BE2C (cell line): ENCODE data around the gene CFAP46.
A peak's percentile ranks its signal among the peaks of the same experiment; 100 is the strongest.
"Not testable (repeated sequence)": the region's sequence is repeated elsewhere in the genome, so short reads cannot be mapped to it uniquely, and the experiment has no call there.

Source experiments
- DNase-seq: peaks from one replicate; pipeline ENCODE4 v3.0.0-alpha.2; 2020
- H3K27me3 ChIP-seq: fragments of 250-450 bp; sonication (Bioruptor Pico); 2 replicates; pipeline ENCODE4 v1.5.1; 2020; ENCODE audit warnings: mild to moderate bottlenecking
- H3K36me3 ChIP-seq: fragments of 250-450 bp; sonication (Bioruptor Pico); 2 replicates; pipeline ENCODE4 v1.5.1; 2020; ENCODE audit warnings: mild to moderate bottlenecking
- H3K4me1 ChIP-seq: fragments of 250-450 bp; sonication (Bioruptor Pico); 2 replicates; pipeline ENCODE4 v1.5.1; 2020
- H3K4me3 ChIP-seq: 2 replicates; pipeline ENCODE4 v1.5.1; 2011; ENCODE audit warnings: low read depth, low read length
- H3K9me3 ChIP-seq: fragments of 250-450 bp; sonication (Bioruptor Pico); 2 replicates; pipeline ENCODE4 v1.5.1; 2020
- CTCF ChIP-seq: IDR thresholded peaks from 2 replicates; pipeline ENCODE4 v1.5.1; 2012; ENCODE audit warnings: mild to moderate bottlenecking, low read depth, low read length

Gene CFAP46

GRCh38 chr10:132904814-132905649 lies 37.3 kb downstream of the CFAP46 start:
- Histone ChIP-seq H3K9me3 (no peaks in the 10 kb centered on the region), H3K4me3 (no peak overlapping the region), H3K27me3 (peaks cover 18% of the 10 kb centered on the region), H3K4me1 (no peaks in the 10 kb centered on the region), H3K36me3 (no peaks in the 10 kb centered on the region)
- TF ChIP-seq CTCF, result no peak
- no peak for DNase-seq

- peak; percentile 65 for DNase-seq
- no peak overlapping the region for H3K4me3 ChIP-seq
- H3K9me3 ChIP-seq, result no peaks in the 10 kb centered on the region
- TF ChIP-seq CTCF, result peak; percentile 87
- H3K27me3 ChIP-seq, result peaks cover 18% of the 10 kb centered on the region
- no peaks in the 10 kb centered on the region for H3K4me1 ChIP-seq
- no peaks in the 10 kb centered on the region for H3K36me3 ChIP-seq
These were observed 38.1 kb downstream of the CFAP46 start for GRCh38 chr10:132904181-132904813.

GRCh38 chr10:132902656-132903575 lies 39.5 kb downstream of the CFAP46 start:
- DNase-seq, H3K4me3 ChIP-seq, H3K36me3 ChIP-seq, H3K4me1 ChIP-seq, H3K9me3 ChIP-seq: not testable (repeated sequence)
- H3K27me3 ChIP-seq, result peaks cover 18% of the 10 kb centered on the region

DNA sequence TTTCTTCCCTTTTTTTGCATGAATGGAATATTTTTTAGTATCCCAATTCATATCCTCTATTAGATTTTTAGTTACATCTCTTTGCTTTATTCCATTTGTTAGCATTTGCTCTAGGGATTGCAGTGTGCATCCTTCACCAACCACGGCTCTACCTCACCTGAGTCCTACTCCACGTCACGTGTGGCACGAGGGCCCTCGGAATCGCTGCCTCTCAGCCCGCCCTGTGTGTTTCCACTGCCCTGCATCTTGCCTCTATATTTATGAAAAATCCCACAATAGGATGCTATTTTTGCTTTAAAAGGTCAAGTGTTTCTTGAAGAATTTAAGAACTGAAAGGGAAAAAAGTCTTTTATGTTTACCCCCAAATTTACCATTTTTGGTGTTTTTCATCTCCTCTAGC lies 41.0 kb downstream of the CFAP46 start:
- Histone ChIP-seq H3K27me3 (peaks cover 20% of the 10 kb centered on the region), H3K36me3 (no peaks in the 10 kb centered on the region), H3K9me3 (no peaks in the 10 kb centered on the region), H3K4me3 (no peak overlapping the region), H3K4me1 (no peaks in the 10 kb centered on the region)
- TF ChIP-seq CTCF, result no peak
- no peak for DNase-seq

GRCh38 chr10:132900211-132900756 lies 42.1 kb downstream of the CFAP46 start:
- H3K4me3 ChIP-seq, result no peak overlapping the region
- no peak for DNase-seq
- no peaks in the 10 kb centered on the region for H3K9me3 ChIP-seq
- no peak for TF ChIP-seq CTCF
- H3K27me3 ChIP-seq, result peaks cover 20% of the 10 kb centered on the region
- no peaks in the 10 kb centered on the region for H3K36me3 ChIP-seq
- no peaks in the 10 kb centered on the region for H3K4me1 ChIP-seq

GRCh38 chr10:132899751-132900065 lies 42.7 kb downstream of the CFAP46 start:
- Histone ChIP-seq H3K4me1 (no peaks in the 10 kb centered on the region), H3K27me3 (peaks cover 20% of the 10 kb centered on the region), H3K36me3 (no peaks in the 10 kb centered on the region), H3K9me3 (no peaks in the 10 kb centered on the region), H3K4me3 (no peak overlapping the region)
- no peak for DNase-seq
- TF ChIP-seq CTCF, result no peak
